GM18868 (cell line): ENCODE data around the gene ORMDL3.
"Not testable (repeated sequence)": the region's sequence is repeated elsewhere in the genome, so short reads cannot be mapped to it uniquely, and the experiment has no call there.

Source experiments
- ATAC-seq: cut with Tn5 transposase; IDR thresholded peaks from one replicate; pipeline ENCODE4 v1.9.1; 2021; ENCODE audit warnings: mild to moderate bottlenecking, moderate library complexity; ENCODE audit not compliant: unreplicated experiment

Gene ORMDL3

DNA sequence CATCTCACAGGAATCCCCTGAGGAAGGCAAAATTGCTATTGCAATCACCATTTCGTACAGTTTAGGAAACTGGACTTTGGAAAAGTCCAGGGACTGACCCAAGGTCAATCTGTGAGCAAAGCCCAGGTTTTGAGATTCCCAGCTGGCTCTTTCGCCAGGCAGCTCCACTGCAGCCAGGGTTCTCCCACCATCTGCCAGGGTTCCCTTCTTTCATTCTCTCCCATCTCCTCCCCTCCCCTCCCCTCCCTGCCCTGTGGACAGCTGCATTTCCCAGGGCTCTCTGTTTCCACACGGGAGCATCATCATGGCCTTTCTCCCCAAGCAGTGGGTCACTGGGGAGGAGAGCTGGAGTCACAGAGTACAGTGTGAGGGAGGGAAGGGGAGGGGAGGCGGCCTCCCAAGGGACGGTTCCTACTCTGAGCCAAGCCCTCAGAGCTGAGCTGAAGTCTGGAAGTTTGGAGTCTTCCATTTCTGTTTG is 23.5 kb upstream of the ORMDL3 start:
- no peak for ATAC-seq

DNA sequence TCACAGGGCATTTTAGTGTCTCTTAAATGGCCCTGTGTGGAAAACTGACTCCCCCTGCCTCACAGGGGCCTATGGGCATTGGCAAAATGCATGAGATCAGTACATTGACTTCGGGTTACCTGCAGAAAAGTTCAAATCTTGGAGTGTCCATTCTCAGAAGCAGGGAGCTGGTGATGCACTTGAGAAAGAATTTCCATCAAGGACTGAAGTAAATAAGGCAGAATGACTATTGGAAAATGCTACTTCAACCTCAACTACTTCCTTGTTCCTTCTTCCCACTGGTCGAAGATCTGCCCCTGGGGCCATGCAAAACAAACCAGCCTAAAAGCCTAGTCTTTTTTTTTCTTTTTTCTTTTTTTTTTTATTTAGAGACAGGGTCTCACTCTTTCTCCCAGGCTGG is 21.6 kb upstream of the ORMDL3 start:
- ATAC-seq = no peak

DNA sequence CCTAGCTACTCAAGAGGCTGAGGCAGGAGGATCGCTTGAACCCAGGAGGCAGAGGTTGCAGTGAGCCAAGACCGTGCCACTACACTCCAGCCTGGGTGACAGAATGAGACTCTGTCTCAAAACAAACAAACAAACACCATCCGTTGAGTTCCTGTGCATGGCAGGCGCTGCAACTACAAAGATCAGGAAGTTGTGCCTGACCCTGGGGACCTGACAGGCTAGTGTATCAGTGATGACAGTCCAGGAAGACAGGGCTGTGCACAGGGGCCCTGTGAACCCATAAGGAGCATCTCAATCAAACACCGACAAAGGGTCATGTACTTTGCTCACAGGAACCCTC is 21.1 kb upstream of the ORMDL3 start:
- not testable (repeated sequence) for ATAC-seq

DNA sequence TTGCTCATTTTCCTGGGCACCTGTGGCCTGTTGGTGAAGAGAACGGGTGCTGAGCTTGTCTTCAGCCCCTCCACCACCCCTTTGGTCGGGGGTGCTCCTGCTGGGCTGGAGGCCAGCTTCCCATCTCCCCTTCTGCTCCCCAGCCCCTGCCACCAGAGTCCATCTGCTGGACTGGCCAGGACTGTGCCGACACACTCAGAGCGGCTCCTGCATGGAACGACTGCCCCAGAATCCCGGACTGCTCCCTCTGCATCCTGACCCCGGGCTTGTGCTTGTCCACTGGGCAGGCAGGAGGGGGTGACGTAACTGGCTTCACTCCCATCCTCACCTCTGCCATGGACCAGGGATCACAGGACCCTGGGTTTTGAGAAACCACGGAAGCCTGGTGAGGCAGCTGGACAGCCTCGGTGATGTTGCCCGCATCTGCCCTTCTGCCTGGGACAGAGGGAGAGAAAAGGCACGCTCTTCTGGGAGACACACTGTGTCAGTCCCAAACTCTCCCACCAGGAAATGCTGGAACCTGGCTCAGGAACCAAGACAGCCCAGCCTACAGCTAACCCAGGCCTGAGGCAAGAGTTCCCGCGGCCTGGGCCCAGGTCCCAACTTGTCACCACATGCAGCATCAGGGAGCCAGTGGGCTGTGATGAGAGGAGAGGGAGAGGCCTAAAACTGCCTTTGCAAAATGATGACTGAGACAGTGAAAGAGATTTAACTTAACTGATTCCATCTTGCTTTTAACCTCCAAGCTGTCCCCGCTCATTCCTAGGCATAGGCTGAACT is 19.3 kb upstream of the ORMDL3 start:
- ATAC-seq = no peak

DNA sequence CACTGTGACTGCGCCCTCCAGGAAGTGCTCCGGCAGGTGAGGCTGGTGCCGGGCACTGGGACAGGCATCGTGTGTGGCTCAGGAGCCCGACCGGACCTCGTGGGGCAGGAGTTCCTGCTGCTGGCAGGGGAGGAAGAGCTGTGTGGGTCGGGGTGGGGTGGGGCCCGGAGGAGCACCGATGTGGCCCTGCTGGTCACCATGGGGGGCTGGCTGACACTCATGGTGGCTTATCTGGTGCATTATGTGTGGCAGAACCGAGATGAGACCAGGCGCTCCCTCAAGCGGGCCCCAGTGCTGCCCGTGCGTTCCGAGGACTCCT is 17.0 kb upstream of the ORMDL3 start:
- ATAC-seq = no peak

GRCh38 chr17:39943702-39944392 is 16.4 kb upstream of the ORMDL3 start:
- no peak for ATAC-seq

GRCh38 chr17:39939588-39940419 is 12.4 kb upstream of the ORMDL3 start:
- peak; percentile 72 for ATAC-seq

DNA sequence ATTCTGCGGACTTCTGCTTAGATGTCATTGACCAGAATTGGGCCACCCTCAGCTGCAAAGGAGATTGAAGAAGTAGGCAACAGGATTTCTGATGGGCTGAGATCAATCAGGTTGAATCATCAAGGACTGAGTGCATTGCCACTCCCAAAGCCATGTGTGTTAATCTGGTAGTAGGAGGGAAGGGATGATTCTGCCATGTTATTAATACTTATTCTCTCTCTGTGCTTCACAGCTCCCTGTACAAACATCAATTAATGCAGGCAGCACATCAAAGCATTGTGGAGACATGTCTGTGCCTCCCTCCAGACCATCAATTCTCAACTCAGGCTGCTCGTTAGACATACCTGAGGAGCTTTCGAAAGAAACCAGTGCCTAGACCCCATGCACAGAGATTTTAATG is 11.7 kb upstream of the ORMDL3 start:
- no peak for ATAC-seq

- peak; percentile 70 for ATAC-seq
Observed at GRCh38 chr17:39938140-39938869, 10.9 kb upstream of the ORMDL3 start.

GRCh38 chr17:39937447-39937846 is 10.0 kb upstream of the ORMDL3 start:
- ATAC-seq = no peak

GRCh38 chr17:39935909-39936308 is 8.5 kb upstream of the ORMDL3 start:
- no peak for ATAC-seq

- ATAC-seq = no peak
Observed at GRCh38 chr17:39934324-39934723, 6.9 kb upstream of the ORMDL3 start.

GRCh38 chr17:39933912-39934311 is 6.5 kb upstream of the ORMDL3 start:
- ATAC-seq = no peak

DNA sequence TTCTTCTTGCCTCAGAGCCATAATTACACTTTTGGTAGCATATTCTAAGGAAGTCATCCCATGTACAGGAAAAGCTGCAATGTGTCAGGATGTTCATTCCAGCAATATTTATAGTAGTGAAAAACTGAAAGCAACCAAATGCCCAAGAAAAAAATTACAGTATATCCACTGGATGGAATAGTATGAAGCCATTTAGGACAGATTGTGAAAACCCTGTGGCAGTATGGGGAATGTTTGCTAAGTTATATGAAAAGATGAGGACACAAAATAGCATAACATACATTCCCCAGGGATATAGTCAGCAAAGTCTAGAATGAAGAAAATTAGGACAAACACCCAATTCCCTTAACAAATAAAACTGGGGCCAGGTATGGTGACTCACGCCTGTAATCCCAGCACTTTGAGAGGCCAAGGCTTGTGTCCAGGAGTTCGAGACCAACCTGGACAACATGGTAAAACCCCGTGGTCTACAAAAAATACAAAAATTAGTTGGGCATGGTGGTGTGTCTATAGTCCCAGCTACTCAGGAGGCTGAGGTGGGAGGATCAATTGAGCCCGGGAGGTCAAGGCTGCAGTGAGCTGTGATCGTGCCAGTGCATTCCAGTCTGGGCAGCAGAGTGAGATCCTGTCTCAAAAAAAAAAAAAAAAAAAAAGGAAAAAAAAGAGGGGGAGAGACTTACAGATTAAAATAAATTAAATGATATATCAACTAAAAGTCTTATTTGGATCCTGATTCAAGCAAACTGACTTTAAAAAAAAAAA is 2.4 kb upstream of the ORMDL3 start:
- ATAC-seq = no peak

DNA sequence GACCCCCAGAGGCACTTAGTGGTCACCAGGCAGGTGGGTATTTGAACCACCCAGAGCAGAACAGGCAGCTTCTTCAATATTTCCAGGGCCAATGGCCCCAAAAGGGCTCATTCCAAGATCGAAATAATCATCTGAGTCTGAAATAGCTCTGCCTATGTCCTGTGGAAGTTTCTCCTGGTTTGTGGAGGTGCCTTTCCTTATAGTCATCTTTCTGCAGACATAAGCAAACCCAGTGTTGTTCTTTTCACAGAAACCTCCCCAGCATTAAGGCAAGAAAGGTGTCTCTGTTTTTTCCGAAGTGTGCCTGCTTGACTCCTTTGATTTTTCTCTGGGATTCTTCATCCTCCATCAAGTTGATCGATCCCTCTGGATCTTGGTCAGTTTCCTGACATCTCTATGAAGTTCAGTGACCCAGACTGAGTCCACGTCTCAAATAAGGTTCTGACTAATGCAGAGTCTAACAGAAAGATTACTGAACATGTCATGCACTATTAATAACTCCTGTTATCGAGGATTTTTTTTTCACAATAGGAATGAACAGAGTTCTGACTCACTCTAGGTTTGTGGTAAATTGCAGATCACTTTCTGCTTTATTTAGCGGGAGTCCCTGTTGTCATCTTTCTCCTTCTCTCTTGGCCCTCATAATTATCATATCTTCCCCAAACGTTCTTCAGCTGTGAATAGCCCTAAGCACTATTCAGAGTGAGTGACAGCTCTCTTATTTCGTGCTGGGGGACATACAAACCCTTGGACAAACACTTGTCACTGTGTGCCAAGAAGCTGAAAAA is 1.7 kb upstream of the ORMDL3 start:
- ATAC-seq = peak; percentile 45

DNA sequence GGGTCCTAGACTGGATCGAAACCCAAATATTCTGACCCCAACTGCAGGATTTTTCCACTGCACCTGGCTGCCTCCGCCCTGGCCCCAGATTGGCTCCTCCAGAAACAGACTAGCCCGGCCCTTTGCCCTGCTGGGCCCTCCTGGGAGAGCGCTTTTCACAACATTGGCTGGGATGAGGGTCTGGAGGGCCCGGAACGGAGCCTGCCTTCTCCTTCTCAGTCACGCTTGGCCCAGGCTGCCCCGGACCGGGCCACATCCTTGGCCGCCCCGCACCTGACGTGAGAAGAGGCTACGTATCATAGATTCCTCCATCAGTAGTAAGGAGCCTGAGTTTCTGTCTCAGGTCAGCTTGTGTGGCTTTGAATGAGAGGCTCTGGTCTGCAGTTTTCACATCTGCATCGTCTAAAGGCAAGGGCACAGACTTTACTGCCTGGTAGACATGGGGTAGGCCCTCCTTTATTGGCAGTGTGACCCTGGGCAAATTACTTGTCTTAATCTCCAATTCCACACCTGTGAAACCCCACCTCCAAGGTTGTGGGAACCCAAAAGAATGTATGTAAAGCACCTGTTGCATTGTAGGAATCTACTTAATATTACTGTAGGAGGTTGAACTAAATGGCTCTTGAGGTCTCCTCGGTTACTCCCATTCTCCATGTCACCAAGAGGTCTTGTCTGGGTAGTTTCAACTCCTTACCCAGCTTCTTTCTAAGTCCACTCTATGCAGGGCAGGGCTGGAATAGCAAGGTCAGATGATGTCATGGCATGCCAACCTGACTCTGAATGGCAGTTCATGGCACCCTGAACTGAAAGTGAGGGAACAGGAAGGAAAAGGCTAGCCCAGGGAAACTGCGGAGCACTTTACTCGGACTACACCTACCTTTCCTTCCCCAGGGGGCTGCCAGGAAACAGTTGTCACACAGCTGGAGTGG is 792 bp upstream of the ORMDL3 start:
- ATAC-seq = no peak

DNA sequence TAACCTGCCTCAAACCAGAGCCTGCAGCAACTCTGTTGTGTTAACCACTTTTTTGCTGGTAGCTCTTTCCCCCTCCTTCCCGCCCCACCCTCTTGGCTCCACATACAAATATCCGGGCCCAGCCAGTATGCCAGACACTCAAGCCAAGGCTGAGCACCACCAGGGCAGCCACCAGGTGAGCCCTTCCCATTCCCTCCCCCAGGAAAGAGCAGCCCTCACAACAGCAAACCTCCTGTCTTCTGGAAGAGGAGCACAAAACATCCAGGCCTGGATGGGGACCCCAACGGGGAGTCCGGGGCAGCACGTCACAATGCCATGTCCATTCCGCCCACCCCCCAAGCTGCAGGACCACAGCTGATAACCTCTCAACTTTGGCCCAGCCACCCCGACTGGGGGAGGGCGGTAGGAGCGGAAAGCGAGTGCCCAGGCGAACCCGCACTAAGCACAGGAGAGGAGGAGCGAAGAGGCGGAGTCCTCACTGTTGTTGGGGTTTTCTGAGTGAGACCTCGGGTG is 757 bp downstream of the ORMDL3 start:
- ATAC-seq = no peak

DNA sequence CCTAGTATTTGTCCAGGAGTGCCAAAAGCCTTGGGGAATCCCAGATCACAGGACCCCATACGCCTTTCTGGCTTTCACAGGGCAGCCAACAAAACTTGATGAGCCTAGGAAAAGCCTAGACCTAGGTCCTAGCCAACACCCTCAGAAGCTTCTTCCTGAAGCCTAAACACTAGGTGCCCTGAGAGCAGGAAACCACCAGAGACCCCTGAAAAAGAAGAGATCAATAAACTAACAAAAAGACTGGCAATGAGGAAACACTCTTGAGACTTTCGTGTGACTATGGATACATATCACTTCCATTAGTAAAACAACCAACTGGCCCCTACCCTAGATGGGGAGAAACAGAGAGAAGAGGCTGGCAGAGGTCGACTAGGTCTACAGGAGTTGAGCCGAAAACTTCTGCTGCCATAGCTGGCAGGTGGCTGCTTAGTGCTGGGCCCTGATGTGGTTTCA is 1.2 kb downstream of the ORMDL3 start:
- ATAC-seq = no peak
